Subcutaneous abdominal adipose tissue (tissue), 5 donors: ENCODE measurements around the gene HAUS6.
"Not testable (repeated sequence)": the region's sequence is repeated elsewhere in the genome, so short reads cannot be mapped to it uniquely, and the experiment has no call there.

Experiments used
- H3K27ac ChIP-seq: one replicate; pipeline ENCODE4 v1.7.0; 2013; ENCODE audit warnings: low read depth, mild to moderate bottlenecking, inconsistent platforms, low read length, moderate library complexity
- H3K27me3 ChIP-seq, 5 donors: one replicate each; pipeline ENCODE4 v1.7.0; 2013; ENCODE audit warnings: low read length in 5 of 5, inconsistent platforms in 1 of 5; ENCODE audit not compliant: control insufficient read depth in 5 of 5, insufficient read depth in 4 of 5
- H3K36me3 ChIP-seq, 5 donors: one replicate each; pipeline ENCODE4 v1.7.0; 2013; ENCODE audit warnings: low read length in 5 of 5; ENCODE audit not compliant: control insufficient read depth in 5 of 5, insufficient read depth in 5 of 5
- H3K4me1 ChIP-seq, 5 donors: one replicate each; pipeline ENCODE4 v1.7.0; 2013; ENCODE audit warnings: low read length in 5 of 5, mild to moderate bottlenecking in 3 of 5, moderate library complexity in 1 of 5; ENCODE audit not compliant: control insufficient read depth in 5 of 5, insufficient read depth in 5 of 5
- H3K4me3 ChIP-seq, 5 donors: one replicate each; pipeline ENCODE4 v1.7.0; 2013; ENCODE audit warnings: low read length in 5 of 5, low read depth in 1 of 5
- H3K9ac ChIP-seq, 5 donors: one replicate each; pipeline ENCODE4 v1.7.0; 2013; ENCODE audit warnings: low read length in 5 of 5, mild to moderate bottlenecking in 4 of 5, moderate library complexity in 3 of 5
- H3K9me3 ChIP-seq, 5 donors: one replicate each; pipeline ENCODE4 v1.7.0; 2013; ENCODE audit warnings: low read length in 5 of 5; ENCODE audit not compliant: control insufficient read depth in 5 of 5
- donor health status: healthy.
- donor health status: healthy.
- donor health status: healthy.
- donor health status: healthy.
- donor health status: healthy.

Gene HAUS6, protein sequence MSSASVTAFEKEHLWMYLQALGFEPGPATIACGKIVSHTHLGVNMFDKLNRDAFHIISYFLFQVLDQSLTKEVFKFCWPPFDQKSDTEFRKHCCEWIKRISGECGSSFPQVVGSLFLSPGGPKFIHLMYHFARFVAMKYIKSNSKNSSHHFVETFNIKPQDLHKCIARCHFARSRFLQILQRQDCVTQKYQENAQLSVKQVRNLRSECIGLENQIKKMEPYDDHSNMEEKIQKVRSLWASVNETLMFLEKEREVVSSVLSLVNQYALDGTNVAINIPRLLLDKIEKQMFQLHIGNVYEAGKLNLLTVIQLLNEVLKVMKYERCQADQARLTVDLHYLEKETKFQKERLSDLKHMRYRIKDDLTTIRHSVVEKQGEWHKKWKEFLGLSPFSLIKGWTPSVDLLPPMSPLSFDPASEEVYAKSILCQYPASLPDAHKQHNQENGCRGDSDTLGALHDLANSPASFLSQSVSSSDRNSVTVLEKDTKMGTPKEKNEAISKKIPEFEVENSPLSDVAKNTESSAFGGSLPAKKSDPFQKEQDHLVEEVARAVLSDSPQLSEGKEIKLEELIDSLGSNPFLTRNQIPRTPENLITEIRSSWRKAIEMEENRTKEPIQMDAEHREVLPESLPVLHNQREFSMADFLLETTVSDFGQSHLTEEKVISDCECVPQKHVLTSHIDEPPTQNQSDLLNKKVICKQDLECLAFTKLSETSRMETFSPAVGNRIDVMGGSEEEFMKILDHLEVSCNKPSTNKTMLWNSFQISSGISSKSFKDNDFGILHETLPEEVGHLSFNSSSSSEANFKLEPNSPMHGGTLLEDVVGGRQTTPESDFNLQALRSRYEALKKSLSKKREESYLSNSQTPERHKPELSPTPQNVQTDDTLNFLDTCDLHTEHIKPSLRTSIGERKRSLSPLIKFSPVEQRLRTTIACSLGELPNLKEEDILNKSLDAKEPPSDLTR

DNA sequence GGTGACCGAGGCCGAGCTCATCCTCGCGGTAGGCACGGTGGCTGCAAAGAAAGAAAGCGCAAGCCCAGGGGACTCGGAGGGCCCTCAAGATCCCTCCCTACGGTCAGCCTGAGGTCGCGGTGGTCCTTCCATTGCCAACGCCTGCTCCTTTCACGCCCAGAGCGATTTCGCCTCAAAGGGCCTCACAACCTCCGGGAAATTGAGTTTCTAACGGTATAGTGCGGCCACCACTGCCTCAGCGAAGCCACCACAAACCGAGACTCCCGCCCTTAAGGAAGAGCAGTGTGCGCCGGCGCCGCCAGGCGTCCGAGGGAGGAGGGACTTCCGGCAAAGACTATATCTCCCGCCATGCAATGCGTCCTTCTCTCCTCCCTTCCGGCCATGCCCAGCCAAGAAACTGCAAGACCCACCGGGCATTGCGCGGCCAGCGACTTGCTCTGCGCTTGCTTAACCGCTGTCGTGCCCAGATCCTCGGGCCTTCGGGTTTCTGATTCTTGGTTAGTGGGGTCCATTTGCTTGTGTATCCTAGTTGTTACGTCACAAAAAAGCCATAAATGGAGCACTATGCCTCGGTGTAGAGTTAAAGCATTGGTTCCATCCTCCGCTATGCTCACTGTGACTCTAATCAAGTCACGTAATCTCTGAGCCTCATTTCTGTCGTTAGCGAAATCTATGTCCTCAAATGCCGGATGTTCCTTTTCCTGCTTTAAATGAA lies at the start of gene HAUS6:
Gene HAUS6 (minus strand): TSS at position 274 of the 715 bp plus-strand sequence. CDS start 253 bp downstream, at position 21.
- Histone ChIP-seq H3K27me3 (no peaks in the 10 kb centered on the region), H3K27ac (peak within 1 kb of the TSS; percentile 78), H3K36me3 (peaks cover 0 to 4% (median 0%) of the 10 kb centered on the region in 5 donors), H3K4me3 (peak within 1 kb of the TSS; percentile 78 to 95 (median 91)), H3K9ac (peak within 1 kb of the TSS; percentile 40 to 94 (median 89)), H3K9me3 (no peaks in the 10 kb centered on the region), H3K4me1 (peaks cover 0 to 20% (median 14%) of the 10 kb centered on the region in 5 donors)

DNA sequence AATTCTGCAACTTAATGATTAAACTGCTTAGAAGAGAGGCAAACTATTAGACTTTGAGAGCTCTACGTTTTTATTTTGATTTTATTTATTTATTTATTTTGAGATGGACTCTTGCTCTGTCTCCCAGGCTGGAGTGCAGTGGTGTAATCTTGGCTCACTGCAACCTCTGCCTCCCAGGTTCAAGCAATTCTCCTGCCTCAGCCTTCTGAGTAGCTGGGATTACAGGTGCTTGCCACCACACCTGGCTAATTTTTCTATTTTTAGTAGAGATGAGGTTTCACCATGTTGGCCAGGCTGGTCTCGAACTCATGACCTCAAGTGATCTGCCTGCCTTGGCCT lies 49.4 kb upstream of the HAUS6 start:
- H3K4me1 ChIP-seq, result peaks cover 0 to 28% (median 14%) of the 10 kb centered on the region in 5 donors
- not testable (repeated sequence) for H3K9ac ChIP-seq, H3K4me3 ChIP-seq, H3K27ac ChIP-seq, H3K9me3 ChIP-seq, H3K27me3 ChIP-seq, H3K36me3 ChIP-seq

DNA sequence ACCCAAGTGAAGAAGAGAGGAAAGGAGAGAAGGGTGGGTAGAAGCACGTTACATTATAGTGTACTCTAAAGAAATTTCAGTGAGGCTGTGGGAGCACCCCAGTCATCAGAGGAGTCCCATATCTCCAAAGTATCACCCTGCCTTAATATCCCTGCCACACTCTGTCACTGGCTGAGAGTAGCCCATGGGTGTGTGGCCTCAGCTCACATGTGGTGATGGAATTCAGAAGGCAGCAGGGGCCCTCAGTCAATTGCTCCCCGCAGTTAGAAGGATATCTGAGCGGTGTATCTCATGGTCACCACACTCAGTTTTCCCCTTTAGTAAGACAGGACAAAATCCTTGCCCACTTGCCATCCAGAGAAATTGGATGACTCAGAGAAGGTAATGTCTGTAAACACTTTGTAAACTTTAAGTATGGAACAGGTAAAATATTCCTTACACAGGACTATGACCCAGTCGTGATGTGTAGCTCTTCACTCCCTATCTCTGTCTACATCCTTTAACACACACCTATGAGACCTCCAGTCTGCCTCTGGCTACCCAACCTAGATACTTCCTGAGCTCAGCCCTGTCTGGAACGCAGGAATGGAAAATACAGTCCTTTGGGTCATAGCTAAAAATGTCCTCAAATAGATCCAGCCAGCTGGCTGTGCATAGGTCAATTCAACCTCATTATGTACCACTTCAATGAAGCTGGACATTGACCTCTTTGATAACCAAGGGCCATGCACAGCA lies 48.9 kb upstream of the HAUS6 start:
- Histone ChIP-seq H3K36me3 (no peaks in the 10 kb centered on the region), H3K4me3 (no peak overlapping the region), H3K9ac (no peak overlapping the region), H3K9me3 (no peaks in the 10 kb centered on the region), H3K27me3 (no peaks in the 10 kb centered on the region), H3K27ac (no peak overlapping the region), H3K4me1 (peaks cover 0 to 30% (median 14%) of the 10 kb centered on the region in 5 donors)

DNA sequence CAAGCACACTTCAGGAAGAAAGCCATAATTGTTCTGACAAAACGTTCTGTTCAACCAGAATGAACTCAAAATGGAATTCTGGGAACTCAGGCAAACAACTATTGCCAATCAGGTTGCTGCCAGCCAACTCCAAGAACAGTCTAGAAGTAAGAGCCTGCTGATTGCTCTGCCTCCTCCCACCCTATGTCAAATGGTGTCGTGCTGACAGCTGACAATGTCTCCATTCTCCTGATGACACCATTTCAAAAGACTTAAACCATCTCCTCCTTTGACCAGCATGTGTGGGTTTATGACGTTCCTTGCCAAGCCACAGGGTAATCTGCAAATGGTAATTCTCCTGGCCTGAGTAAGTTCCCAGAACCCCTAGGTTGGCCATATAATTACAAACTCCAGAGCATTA lies 46.5 kb upstream of the HAUS6 start:
- no peaks in the 10 kb centered on the region for H3K36me3 ChIP-seq
- H3K4me3 ChIP-seq, result no peak overlapping the region
- peaks cover 0 to 34% (median 14%) of the 10 kb centered on the region in 5 donors for H3K4me1 ChIP-seq
- H3K27ac ChIP-seq, result peak overlapping the region; percentile 66
- no peaks in the 10 kb centered on the region for H3K27me3 ChIP-seq
- no peaks in the 10 kb centered on the region for H3K9me3 ChIP-seq
- no peak overlapping the region for H3K9ac ChIP-seq

DNA sequence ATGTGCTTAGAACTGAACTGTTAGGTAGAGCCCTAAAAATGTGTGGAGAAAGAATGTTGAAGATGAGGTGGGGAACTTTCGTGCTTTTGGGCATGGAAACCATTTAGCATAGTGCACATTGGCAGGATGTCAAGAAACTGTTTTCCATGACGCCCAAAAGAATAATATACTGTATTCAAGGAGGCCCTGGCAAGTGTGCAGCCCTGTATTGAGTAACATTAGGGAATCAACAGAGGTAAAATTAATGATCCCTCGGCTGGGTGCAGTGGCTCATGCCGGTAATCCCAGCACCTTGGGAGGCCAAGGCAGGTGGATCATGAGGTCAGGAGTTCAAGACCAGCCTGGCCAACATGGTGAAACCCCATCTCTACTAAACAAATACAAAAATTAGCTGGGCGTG lies 45.5 kb upstream of the HAUS6 start:
- Histone ChIP-seq H3K4me1 (peaks cover 0 to 28% (median 12%) of the 10 kb centered on the region in 5 donors), H3K27me3 (no peaks in the 10 kb centered on the region), H3K9ac (no peak overlapping the region), H3K4me3 (no peak overlapping the region), H3K27ac (peak overlapping the region; percentile 19), H3K36me3 (no peaks in the 10 kb centered on the region), H3K9me3 (no peaks in the 10 kb centered on the region)

DNA sequence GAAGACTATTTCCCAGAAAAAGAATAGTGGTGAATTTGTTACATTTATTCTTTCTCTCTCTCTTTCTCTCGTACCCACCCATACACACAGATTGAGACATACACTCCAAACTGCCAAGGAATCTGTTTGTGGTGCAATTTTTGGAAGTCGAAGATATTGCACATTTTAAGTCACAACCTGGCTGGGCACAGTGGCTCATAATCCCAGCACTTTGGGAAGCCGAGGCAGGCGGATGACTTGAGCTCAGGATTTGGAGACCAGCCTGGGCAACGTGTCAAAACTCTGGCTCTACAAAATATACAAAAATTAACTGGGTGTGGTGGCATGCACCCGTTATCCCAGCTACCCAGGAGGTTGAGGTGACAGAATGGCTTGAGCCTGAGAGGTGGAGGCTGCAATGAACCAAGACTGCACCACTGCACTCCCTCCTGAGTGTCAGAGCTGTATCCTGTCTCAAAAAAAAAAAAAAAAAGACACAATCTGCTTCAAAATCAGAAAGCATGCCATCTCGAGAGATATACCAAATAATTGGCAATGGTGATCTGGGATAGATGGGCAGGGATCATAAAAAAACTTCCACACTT lies 43.8 kb upstream of the HAUS6 start:
- Histone ChIP-seq H3K4me1 (peaks cover 2 to 32% (median 12%) of the 10 kb centered on the region in 5 donors), H3K9me3 (no peaks in the 10 kb centered on the region), H3K9ac (no peak overlapping the region), H3K36me3 (no peaks in the 10 kb centered on the region), H3K27ac (peak overlapping the region; percentile 84), H3K4me3 (no peak overlapping the region), H3K27me3 (no peaks in the 10 kb centered on the region)

DNA sequence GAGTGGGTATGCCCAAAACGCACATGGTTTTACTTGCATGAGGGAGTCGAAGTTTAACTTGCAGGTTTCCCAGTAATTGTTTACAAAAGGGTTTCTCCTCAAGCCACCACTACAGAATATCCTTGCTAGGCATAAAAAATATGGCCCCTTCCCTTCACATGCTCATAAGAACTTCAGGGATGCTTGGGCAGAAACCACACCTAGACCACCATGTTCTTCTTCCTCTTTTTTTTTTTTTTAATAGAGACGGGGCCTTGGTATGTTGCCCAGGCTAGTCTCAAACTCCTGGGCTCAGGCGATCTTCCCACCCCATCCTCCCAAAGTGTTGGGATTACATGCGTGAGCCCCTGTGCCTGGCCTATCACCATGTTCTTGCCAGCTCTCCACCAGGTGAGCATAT lies 43.2 kb upstream of the HAUS6 start:
- H3K27ac ChIP-seq, result peak overlapping the region; percentile 84
- H3K27me3 ChIP-seq, result no peaks in the 10 kb centered on the region
- H3K9ac ChIP-seq, result no peak overlapping the region
- peaks cover 2 to 32% (median 12%) of the 10 kb centered on the region in 5 donors for H3K4me1 ChIP-seq
- no peaks in the 10 kb centered on the region for H3K9me3 ChIP-seq
- no peaks in the 10 kb centered on the region for H3K36me3 ChIP-seq
- H3K4me3 ChIP-seq, result no peak overlapping the region

DNA sequence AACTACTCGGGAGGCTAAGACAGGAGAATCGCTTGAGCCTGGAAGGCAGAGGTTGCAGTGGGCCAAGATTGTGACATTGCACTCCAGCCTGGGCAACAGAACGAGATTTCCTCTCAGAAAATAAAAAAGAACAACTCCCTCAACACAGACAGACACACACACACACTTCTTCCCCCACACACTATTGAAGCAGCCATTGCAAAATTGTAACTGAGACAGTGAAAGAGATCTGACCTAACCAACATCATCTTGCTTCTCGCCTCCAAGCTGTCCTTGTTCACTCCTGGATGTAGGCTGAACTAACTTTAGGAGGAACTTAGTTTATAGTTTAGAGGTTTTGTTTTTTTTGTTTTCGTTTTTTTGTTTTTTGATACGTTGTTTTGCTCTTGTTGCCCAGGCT lies 37.6 kb upstream of the HAUS6 start:
- Histone ChIP-seq H3K27me3 (no peaks in the 10 kb centered on the region), H3K9ac (no peak overlapping the region), H3K9me3 (no peaks in the 10 kb centered on the region), H3K36me3 (no peaks in the 10 kb centered on the region), H3K27ac (no peak overlapping the region), H3K4me3 (no peak overlapping the region), H3K4me1 (peaks cover 0 to 13% (median 2%) of the 10 kb centered on the region in 5 donors)

DNA sequence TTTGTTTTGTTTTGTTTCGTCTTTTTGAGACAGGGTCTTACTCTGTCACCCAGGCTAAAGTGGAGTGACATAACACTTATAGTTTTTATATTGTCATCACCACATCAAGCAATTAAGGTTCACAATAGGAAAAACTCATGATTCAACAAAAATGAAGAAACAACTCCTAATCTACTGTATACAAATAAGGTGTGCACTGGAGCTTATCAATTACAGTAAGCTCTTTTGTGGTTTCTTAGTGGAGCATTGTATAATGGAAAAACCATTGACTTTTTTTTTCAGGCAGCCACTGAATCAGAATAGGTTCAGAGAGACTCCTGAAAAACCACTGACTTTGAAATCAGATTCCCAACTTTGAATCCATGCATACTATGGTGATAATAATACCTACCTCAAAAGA lies 35.4 kb upstream of the HAUS6 start:
- Histone ChIP-seq H3K9me3 (no peaks in the 10 kb centered on the region), H3K27me3 (no peaks in the 10 kb centered on the region), H3K27ac (no peak overlapping the region), H3K4me3 (no peak overlapping the region), H3K9ac (no peak overlapping the region), H3K36me3 (no peaks in the 10 kb centered on the region), H3K4me1 (peaks cover 0 to 13% (median 2%) of the 10 kb centered on the region in 5 donors)
